Stimulated activated CD4-positive, alpha-beta T cell treated with anti-CD3 and anti-CD28 coated beads, TNF-alpha, amount 100 ng/mL, for 4 hours (primary cell): ENCODE data around the gene PAPPA.

Experiments
- DNase-seq, 3 experiments: peaks; one replicate each; pipeline ENCODE4 v3.0.0-alpha.2; 2020; ENCODE audit warnings: low read depth in 3 of 3

PAPPA gene, protein sequence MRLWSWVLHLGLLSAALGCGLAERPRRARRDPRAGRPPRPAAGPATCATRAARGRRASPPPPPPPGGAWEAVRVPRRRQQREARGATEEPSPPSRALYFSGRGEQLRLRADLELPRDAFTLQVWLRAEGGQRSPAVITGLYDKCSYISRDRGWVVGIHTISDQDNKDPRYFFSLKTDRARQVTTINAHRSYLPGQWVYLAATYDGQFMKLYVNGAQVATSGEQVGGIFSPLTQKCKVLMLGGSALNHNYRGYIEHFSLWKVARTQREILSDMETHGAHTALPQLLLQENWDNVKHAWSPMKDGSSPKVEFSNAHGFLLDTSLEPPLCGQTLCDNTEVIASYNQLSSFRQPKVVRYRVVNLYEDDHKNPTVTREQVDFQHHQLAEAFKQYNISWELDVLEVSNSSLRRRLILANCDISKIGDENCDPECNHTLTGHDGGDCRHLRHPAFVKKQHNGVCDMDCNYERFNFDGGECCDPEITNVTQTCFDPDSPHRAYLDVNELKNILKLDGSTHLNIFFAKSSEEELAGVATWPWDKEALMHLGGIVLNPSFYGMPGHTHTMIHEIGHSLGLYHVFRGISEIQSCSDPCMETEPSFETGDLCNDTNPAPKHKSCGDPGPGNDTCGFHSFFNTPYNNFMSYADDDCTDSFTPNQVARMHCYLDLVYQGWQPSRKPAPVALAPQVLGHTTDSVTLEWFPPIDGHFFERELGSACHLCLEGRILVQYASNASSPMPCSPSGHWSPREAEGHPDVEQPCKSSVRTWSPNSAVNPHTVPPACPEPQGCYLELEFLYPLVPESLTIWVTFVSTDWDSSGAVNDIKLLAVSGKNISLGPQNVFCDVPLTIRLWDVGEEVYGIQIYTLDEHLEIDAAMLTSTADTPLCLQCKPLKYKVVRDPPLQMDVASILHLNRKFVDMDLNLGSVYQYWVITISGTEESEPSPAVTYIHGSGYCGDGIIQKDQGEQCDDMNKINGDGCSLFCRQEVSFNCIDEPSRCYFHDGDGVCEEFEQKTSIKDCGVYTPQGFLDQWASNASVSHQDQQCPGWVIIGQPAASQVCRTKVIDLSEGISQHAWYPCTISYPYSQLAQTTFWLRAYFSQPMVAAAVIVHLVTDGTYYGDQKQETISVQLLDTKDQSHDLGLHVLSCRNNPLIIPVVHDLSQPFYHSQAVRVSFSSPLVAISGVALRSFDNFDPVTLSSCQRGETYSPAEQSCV (N-terminal part only)

DNA sequence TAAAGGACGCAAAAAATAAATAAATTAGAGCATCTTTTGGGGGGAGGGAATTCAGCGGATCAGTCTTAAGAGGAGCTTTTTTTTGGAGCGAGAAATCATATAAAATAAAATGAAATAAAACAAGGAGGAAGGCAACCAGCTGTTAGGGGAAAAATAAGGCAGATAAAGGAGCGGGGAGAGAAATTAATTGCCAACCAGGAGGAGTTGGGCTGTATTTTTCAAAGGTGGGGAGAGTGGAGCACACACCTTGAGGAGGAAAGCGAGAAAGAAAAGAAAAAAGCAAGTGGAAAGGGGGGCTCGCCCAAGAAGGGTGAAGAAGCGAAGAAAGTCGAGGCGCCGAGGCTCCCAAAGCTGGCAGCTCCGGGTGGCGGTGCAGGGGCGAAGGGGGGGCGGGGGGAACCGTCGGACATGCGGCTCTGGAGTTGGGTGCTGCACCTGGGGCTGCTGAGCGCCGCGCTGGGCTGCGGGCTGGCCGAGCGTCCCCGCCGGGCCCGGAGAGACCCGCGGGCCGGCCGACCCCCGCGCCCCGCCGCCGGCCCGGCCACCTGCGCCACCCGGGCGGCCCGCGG is at the start of gene PAPPA:
TSS of gene PAPPA (plus strand) at position 27 of the 569 bp plus-strand sequence. CDS start at position 409, 382 bp downstream.
- no peak for DNase-seq

DNA sequence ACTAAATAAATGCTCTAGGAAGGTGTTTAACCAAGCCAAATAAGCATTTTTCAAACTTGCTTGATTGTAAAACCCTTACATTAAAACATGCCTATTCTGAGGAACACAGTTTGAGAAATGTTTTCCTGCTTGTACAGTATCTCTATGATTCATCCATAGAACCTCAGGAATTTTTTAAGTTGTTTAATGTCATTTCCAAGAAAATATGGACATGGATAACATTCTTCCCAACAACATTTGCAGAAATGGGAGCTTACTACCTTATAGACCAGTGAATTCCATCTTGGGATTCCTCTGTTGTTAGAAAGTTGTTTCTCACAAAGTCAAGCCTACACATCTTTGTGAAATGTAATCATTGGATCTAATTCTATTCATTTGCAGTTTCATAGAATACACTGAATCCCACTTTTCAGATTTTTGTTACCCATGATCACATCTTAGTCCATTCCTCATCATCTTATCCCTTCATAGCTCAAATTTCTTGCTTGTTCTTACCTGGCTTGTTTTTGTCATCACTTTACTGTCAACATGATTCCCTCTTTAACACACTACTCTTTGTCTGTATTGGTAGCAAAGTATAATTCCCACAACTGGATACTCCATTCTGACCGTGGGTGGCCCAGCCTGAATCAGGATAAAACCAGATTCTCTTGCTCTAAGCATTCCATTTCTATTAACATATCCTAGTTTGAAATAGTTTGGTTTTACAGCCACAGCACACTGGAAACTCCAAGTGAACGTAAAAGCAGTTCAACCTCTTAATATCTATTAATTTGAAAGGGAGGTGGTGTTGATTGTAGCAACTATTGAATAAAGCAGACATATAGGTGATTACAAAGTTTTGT is 49.4 kb upstream of the PAPPA start:
- no peak for DNase-seq

DNA sequence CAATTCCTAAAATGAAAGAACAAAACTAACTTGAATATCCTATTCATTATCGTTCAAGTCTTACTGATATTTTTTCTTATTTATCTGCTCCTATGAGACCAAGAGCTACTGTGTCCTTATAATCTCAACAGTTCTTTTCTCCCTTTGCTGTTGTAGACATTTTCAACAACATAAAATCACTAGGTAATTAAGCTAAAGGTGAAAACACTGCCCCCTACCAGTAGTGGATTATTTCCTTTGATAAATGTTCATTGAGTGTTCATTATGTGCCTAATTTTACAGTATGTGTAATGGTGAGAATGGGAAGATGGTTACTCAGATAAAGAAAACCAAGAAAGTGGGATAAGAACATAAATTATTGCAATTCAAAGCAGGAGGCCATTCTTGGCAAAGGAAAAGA is 41.4 kb upstream of the PAPPA start:
- DNase-seq: no peak

DNA sequence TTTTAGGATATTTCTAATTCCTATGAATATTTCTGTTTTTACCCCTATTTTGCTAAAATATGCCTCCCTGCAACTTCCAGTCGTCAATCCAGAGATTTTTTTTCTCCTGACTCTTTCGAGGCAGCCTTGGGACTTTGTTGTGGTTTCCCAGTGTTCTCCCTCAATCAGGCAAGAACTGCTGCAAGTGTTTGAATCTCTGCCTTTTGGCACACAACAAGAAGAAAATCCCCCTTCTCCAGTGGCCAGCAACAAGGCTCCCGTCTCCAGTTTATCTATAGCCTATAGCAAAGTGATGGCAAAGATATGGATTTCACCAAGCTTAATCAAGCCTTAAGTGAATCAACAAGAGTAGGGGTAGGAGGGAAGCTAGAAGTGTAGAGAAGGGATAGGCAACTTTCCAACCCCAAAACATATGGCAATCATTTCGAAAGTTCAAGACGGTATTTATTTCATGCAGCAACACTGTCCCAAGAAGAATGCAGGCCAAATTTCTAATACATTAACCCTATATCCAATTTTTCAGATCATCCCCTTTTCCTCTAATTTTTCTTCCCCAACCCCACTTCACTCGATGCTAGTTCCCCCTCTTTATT is 37.7 kb upstream of the PAPPA start:
- no peak for DNase-seq

DNA sequence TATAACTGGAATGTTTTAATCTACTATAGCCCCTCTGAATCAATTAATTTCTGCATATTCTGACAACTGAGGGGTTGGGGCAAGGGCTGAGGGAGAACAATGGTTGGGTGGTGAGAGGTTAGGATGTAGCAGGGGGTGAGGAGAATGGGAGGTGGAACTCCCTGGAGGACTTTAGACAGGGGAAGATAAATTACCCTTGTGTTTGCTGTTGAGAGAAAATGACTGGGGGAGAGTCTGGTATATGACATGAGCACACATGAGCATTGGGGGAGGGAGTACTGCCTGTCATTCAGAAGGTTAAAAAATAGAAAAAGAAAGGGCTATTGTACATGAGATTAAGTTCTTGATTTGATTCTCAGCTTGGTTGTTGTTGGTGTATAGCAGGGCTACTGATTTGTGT is 37.2 kb upstream of the PAPPA start:
- no peak for DNase-seq

DNA sequence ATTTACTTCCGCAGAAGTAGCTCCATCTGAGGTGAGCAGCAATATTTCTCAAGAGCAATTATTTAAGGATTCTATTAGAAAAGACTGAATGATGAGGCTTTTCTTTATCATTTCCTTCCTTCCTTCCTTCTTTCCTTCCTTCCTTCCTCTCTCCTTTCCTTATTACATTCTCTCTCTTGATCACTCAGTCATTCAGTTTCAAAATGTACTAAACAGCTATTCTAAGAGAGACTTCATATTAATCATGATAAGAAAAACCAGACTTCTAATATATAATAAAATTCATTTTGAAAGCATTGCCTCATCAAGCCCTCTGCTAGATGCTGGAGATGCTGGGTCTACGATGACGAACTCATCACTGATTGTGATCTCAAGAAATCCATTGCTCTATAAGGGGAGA is 30.4 kb upstream of the PAPPA start:
- no peak for DNase-seq

DNA sequence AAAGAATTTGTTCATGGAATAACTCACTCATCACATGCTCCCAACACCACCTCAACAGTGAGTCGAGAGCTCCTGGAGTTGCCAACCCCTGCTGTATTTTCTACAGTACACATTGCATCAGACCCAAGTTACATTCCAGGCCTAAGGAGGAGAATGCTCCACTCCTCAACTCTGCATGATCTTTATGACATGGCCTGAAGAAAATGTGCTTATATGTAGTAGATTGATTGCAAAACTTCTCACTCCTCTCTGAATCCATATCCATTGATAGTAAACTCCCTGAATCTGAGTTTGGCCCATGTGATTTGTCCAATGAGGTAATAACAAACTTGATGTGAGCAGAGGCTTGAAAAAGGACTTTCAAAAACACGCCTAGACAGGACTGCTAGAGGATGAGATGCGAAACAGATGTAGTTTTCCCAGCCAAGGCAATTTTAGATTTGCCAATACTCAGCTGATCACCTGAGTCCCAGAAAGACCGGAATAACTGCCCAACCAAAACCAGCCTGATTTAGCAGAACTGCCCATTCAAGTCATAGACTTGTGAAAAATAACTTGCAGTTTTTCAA is 29.0 kb upstream of the PAPPA start:
- DNase-seq: no peak

DNA sequence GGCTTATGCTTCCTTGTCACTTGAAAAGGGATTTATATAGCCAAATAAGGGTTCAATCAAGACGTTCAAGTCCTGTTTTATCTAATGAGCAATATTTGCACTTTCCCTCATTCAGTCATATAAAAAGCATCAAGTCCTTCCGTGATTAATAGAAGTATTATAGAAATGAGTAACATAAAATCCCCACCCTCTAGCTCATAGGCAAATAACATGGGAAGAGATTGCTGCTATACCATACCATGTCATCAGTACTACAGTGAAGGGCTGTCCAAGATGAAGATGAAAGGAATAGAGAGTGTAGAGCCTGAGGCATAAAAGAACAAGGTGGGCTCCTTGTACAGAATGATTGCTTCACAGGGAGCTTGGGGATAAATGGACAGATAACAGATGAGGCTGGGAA is 20.4 kb upstream of the PAPPA start:
- DNase-seq: no peak

DNA sequence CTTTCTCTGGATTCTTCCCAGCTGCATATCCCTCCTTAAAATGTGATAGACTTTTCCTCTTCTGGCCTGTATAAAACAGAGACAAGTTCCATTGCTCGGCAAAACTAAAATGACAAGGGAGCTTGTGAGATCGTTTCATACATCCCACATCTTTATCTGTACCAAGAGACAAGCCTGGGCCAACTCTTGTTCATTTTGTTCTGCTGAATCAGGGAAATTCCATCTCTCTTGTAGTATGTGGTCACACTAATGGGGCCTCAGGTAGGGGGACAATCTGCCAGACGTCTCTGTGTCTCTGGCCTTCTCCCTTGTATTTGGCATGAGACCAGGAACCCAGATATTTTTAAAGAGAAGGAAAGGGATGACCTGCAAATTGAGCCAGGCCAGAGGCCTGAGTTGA is 18.6 kb upstream of the PAPPA start:
- DNase-seq: no peak

DNA sequence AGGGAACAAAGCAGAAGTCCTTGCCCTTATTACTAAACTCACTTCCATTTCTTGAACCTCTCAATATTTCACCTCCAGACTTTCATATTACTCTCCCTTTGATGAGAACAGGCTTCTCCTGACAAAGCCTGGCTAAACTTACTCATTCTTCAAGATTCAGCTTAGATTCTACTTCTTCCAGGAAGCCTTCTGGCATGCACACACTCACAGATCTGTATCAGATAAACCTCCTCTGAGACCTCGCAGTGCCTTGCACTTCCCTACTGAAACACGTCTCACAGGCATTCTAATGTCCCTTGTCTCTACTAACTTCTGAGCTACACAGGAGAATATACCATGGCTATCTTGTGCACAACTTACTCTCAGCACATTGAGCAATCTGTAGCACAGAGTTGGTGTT is 16.6 kb upstream of the PAPPA start:
- DNase-seq: no peak

DNA sequence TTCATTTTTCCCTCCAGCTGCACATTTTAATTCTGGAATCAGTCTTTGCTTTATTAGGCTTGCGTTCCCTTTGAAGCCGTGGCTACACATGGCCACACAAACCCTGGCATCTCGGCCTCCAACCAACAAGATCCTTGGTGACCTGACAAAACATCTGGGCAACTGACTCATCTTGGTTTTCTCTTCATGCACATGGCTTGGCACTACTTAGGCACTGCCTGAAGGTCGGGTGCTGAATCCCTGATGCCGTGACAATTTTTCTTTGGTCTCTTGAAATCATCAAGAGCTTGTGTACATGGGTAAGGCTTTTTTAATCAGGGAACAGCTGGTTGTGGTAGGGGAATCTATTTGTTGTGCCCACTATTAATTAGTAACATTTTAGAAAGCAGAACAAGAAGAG is 16.0 kb upstream of the PAPPA start:
- DNase-seq: no peak

DNA sequence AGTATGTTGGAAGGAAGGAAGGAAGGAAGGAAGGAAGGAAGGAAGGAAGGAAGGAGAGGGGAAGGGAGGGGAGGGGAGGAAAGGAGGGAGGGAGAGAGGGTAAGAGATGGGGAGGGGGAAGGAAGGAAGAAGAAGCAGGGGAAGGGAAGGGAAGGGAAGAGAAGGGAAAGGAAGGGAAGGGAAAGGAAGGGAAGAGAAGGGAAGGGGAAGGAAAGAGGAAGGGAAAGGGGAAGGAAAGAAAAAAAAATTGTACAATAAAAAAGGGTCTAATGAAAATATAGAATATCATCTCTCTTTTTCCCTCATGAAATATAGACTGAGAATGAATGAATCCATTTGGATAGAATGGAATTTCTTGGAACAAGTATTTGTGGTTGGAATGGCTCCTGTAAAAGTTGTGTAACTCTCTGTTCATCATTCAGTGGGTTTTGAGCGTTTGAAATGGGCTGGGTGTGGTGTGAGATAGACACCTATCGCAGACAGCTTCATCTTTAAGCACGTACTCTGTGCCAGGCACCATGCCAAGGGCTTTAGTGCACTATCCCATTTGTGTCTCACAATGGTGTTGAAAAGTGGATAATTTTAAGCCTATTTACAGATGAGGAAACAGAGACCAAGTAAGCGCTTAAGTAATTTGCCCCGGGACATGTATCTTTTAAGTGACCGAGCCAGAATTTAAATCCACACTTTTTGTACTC is 11.6 kb upstream of the PAPPA start:
- no peak for DNase-seq

DNA sequence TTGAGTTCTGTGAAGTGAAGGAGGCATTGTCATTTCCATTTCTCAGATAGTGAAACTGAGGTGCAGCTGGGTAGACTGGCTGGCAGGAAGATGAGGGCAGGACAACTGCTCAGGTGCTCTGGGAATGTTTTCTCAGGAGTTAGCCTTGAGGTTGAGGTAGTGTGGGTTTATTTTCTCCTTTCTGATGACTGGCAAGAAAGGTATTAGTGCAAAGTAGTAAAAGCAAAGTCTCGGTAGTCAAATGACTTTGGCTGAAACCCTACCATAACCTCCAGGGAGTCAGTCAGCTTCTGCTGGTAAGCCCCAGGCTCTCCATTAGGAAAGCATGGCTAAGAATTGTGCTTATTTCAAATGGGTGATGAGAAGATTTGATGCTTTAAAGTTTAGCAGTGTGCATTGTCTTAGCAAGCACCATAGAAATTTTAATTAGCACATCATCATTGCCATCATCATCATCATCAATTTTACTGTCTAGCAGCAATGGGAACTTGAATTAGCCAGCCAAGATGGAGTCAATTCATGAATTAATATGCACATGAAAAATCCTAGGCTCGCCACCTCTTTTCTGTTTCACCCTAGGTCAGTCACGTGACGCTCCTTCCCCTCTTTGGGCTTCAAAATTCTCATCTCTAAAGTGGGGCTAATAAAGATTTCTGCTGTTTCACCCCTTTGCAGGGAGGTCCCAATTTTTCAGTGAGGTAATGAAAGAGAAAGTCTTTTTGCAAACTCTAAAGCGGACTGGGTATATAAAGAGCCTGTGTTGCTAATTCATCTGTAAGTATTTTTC is 10.7 kb upstream of the PAPPA start:
- DNase-seq: no peak

DNA sequence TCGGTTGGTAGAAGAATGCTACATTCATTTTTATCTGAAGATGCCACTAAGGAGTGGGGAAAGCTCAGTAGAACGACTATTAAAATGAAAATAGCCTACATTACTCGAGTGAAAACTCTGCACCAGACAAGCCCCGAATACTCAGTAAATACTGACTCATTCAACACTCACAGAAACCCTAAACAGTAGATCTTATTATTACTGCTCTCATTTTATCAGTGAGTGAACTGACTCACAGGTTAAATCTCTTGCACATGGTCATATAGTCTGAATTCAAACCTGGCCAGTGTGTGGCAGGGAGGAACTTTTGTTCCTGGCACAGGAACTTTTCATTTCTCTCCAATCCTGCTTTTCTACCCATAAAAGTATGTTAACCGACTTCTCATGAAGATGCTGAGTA is 9.6 kb upstream of the PAPPA start:
- no peak for DNase-seq

DNA sequence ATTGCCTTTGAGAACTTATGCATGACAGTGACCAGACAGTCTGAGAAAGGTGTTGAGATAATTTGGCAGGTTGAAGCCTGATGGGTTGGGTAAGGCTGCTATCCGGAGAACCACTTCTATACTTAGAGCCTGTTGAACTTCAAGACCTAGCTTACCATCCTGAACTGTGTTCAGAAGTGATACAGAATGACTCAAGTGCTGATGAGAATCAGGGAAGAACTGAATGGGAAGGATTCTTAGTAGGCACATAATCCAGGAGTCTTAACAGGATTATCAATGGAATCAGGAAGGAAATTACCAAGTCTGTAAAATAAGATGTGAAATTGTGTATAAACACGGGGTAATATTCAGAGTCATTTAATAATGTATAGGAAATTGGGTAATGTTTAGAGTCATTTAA is 9.0 kb upstream of the PAPPA start:
- no peak for DNase-seq

DNA sequence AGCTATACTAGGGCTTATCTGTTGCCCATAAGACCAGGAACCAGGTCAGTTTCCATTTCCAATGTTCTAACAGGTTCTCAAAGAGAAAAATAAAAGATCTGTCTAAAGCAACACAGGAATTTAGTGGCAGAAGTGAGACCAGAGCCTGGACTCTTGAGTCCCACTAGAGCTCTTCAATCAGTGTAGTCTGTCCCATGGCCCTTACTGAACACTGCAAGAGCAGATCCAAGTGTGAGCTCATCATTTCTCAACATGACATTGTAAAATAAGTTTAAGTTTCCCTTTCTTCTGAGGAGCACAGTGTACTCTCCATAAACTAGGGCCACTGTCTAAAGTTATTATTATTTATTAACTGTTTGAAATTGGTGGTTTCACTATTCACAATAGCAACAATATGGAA is 8.6 kb upstream of the PAPPA start:
- DNase-seq: no peak

DNA sequence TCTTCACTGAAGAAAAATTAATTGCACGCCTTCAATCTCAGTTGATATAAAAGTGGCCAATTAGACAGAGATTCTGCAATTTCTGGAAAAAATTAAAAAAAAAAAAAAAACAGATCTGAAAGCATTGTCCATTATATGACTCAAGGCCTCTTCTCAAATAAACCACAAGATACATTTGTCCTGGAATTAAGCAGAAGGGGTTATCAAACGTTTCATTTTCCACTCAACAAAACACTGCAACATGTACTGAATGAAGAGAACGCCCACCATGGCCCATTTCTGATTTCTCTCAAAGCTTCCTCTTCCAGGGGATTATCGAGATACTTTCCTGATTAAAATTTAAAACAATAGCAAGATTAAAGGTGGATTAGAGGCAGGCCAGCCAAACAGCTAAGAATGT is 5.8 kb upstream of the PAPPA start:
- no peak for DNase-seq

DNA sequence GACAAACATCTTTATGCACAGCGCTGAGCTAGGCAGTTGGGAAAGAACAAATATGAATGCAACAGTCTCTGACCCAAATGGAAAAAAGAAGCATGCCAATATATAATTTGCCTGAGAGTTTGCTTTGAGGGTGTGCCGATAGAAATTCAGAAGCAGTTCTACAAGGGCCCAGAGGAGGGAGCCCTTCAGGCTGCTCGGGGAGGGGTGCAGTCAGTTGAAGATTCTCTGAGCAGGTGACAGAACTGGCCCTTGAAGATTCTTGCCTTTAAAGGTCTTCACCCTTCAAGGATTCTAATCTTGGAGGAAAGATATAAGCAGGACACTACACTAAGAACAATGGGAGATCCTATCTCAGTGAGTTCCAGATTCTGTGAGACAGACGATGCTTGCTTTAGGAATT is 3.7 kb upstream of the PAPPA start:
- DNase-seq: no peak

DNA sequence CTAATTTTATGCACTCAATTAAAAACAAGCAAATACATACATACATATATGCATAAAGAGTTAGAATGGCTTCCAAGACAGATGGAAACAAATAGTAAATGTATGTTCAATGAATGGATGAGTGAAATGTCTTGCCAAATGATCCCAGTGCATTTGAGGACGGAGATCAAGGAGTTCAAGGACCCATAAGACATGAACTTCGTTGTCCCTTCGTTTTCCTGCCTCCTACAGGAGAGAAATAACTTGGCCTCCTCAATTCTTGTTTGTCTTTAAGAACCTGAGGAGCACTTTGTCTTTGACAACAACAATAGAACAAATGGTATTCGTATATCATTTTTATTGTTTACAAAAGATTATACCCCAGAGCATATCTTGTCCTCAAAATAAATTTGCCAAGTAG is 2.4 kb upstream of the PAPPA start:
- no peak for DNase-seq
